Activated CD8-positive, alpha-beta memory T cell treated with anti-CD3 and anti-CD28 coated beads for 24 hours (primary cell): ENCODE results near the gene KIAA0930.
"Not testable (repeated sequence)": the region's sequence is repeated elsewhere in the genome, so short reads cannot be mapped to it uniquely, and the experiment has no call there.

ENCODE experiments used
- DNase-seq: peaks from one replicate; pipeline ENCODE4 v3.0.0-alpha.2; 2020

The KIAA0930 gene

GRCh38 chr22:45199723-45200122 lies 41.0 kb downstream of the KIAA0930 start:
- no peak for DNase-seq

DNA sequence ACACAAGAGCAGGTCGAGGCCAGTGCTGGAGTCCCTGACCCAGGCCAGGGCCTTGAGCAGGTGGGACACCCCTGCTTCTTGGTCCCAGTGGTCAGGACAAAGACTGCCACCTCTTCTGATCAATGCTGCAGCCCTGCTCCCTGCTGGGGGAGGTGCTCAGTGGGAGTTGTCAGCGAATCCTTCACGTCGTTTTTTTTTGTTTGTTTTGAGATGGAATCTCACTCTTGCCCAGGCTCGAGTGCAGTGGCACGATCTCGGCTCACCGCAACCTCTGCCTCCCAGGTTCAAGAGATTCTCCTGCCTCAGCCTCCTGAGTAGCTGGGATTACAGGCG lies 42.3 kb downstream of the KIAA0930 start:
- DNase-seq: no peak

DNA sequence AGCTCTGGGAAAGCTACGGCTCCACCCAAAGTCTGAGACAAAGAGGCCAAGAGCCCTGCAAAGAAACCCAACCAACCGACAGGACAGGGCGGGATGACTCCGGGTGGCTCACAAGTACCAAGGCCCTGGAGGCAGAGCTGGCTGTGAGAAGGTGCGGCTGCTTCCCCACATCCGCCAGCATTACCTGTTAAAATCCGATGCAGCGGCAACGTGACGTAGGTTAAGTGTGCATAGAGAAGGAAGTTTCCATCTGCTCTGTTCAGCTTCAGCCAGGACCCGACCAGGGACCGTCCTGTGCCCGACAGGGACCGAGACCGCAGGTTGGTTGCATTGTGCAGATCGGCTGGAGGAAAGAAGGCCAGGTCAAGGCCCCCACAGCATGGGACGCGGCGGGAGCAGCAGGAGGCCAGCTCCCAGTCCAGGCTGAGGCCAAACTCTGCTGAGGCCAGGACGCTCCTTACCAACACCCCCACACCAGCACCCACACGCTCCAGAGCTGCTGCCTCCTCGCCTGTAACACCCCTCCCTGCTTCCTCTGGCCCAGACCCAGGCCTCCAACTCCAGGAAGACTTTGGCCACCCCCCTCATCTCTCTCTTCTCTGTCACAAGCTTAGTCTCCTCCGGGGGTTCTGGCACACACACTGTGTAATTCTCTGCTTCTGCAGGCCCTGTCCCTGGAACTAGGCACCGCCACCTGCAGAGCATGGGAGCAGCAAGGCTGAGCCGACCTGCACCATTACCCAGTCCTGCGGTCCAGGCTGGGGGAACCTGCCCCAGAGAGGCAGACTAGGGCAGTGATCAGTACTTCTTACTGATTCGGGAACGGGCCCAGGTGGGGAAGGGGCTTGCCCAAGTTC lies 42.9 kb downstream of the KIAA0930 start:
- DNase-seq: no peak

DNA sequence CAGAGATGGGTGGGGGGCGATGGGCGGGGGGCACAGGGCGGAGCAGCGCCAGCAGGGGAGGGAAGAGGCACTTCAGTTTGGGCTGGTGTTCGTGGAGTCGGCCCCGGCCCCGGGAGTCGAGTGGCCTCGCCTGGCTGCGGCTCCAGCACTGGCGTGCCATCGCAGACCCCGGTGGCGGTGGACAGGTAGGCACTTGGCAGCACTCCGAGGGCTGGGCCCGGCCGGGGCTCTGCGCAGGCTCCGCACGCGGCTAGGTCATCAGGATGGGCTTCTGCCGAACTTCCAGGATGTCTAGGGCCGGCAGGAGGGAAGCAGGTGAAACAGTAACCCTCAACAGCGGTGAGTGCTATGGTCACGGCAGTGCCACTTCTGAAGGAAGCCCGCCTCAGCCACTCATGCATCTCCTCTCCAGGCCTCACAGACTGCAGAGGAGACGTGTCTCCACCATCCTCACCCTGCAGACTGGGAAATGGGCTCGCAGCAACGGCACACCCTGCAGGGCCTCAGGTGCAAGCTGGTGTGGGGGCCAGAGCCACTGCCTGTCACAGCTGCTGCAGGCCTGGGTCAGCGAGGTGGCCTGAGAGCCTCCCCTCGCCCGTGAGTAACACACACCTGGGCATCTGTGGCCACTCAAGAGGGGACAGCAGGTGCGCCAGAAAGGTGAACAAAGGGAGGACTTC lies 43.6 kb downstream of the KIAA0930 start:
- DNase-seq: no peak

DNA sequence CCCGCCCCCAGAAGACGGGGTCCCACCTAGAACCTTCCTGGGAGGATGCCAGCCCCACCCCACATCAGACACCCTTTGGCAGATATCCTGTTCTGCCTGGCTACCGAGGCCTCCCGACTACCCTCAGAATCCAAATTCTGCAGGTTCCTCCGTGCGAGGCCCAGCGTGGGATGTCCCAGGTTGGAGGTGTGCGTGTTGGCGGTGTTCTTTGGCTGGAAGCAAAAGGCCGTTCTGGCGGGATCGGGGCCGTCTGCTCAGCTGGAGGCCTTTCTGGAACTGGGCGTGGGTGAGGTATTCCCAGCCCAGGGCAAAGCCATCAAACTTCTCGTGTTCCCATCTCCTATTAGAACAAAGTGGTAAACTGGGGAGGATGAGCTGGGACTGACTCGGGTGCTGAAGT lies 44.4 kb downstream of the KIAA0930 start:
- no peak for DNase-seq

GRCh38 chr22:45195616-45196015 lies 45.1 kb downstream of the KIAA0930 start:
- no peak for DNase-seq

DNA sequence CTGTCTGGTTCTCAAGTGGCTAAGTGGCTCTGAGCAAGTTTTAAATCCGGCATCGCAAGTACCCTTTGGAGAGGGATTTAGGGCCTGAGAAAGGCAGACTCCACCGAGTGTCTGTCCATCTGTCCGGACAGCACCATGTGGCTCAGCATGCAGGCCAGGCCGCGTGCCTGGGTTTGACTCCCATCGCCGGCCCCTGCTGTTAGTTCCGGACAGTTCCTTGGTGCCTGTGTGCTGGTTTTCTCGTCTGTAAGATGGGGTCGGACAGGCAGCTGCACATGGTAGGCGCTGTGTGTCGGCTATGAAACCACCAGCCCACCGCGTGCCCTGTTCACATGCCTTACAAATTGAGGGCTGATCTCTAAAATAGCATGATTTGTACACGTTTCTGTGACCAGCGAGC lies 46.0 kb downstream of the KIAA0930 start:
- DNase-seq: no peak

DNA sequence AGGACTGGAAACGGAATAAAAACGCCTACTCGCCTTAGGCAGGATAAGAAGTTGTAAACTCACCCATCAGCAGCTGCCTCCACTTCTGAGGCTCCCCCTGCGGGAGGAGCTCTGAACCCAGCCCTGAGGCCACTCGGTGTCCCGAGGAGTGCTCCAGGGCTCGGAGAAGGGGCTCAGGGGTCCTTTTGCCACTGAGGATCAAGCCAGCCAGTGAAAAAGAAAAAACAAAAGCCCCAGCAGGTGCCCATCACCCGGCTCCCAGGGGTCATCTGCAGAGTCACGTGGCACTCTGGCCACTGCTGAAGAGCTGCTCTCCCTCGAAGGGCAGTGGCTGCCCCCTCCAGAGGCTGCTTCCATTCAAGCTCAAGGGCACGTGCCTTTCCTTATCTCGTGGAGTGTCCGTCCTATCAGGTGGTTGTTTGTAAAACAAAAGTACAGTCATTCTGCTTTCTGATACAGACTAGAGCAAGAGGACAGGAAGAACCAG lies 48.0 kb downstream of the KIAA0930 start:
- DNase-seq: no peak

GRCh38 chr22:45191746-45192145 lies 48.9 kb downstream of the KIAA0930 start:
- DNase-seq: not testable (repeated sequence)

- no peak for DNase-seq
These were observed 50.4 kb downstream of the KIAA0930 start for GRCh38 chr22:45190202-45190872.

- no peak for DNase-seq
These were observed 51.9 kb downstream of the KIAA0930 start for GRCh38 chr22:45188779-45189178.

- no peak for DNase-seq
These were observed 52.8 kb downstream of the KIAA0930 start for GRCh38 chr22:45187891-45188290.

- no peak for DNase-seq
These were observed 54.8 kb downstream of the KIAA0930 start for GRCh38 chr22:45185718-45186514.

GRCh38 chr22:45183974-45184373 lies 56.7 kb downstream of the KIAA0930 start:
- DNase-seq: no peak

DNA sequence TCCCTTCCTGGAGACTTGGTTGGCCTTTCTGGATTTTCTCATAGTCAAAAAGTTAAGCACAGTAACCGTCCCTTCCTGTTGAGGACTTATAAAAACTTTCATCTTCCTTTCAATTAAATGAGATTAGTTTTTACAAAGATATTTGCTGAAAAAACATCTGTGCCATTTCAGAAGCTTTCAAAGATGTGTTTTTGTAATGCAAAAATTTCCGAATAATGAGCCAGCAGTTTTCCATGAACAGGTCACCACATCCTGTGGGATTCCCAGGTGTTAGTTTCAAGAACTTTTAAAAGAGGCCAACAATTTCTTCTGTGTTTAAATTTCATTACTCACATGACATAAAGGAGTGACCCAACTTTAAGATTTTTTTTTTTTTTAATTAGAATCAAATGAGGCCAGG lies 58.9 kb downstream of the KIAA0930 start:
- no peak for DNase-seq

- DNase-seq: no peak
These were observed 59.5 kb downstream of the KIAA0930 start for GRCh38 chr22:45181240-45181639.

- no peak for DNase-seq
These were observed 60.5 kb downstream of the KIAA0930 start for GRCh38 chr22:45180146-45180679.

DNA sequence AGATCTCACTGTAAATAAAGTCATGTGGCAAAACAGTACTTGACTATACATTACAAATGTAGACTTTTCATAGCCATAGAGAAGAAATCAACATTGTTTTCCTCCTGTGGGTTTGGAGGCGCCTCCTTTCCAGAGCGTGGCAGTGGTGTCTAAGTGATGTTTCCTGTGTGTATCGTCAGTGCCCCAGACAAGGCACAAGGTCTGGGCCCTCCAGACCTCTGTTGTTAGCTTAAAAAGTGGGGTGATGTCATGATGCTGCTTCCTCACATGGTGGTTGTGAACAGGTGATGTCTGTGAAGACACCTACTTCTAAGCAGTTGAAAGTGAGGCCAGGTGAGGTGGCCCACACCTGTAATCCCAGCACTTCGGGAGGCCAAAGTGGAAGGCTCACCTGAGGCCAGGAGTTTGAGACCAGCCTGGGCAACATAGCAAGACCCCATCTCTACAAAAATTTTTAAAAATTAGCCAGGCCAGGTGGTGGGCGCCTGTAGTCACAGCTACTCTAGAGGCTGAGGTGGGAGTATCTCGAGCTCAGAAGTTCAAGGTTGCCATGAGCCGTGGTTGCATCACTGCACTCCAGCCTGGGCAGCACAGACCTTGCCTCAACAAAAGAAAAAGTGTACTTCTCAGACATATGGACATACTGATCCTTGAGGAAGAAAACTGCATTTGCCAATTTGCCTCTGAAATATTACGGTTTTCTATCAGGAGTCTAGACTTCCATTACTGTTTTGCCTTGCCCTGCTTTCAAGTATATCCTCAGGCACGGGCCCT lies 61.2 kb downstream of the KIAA0930 start:
- no peak for DNase-seq

DNA sequence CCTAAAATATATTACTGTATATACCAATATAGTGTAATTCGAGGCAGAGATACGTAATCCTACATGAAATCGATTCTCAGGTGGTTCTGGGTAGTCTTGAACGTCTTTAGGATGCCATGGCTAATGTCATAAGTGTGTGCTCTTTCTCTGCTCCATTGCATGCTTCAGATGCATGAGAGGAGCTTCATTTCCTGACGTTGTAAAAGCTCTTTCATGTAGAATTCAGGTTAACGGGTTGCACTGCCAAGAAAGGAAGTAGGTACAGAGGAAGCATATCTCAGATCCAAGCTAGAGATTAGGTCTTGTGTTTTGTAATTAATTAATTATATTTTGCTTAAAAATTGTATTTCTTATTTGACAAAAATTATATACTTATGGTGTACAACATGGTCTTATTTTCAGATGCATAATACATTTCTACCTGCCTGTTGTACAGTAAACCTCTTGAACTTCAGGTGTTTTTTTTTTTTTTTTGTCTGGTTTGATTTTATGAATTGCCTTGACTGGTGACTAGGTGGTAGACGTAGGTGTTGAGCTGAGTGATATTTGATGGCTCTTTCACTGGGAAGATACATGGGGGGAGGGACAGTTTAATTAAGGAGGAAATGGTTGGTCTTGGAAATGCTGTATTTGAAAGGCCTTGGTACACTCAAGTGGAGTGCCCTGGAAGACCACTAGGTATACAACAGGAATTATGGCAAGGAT lies 67.7 kb downstream of the KIAA0930 start:
- DNase-seq: no peak

- no peak for DNase-seq
These were observed 68.9 kb downstream of the KIAA0930 start for GRCh38 chr22:45171830-45172229.
